NCI-H2081 treated with DMSO at 0.1 percent for 48 hours (cell line): ENCODE measurements around the gene C11orf54.

ENCODE experiments used
- DNase-seq: peaks from one replicate; lab custom pipeline; 2025; lab: John Stamatoyannopoulos, UW

C11orf54 gene

DNA sequence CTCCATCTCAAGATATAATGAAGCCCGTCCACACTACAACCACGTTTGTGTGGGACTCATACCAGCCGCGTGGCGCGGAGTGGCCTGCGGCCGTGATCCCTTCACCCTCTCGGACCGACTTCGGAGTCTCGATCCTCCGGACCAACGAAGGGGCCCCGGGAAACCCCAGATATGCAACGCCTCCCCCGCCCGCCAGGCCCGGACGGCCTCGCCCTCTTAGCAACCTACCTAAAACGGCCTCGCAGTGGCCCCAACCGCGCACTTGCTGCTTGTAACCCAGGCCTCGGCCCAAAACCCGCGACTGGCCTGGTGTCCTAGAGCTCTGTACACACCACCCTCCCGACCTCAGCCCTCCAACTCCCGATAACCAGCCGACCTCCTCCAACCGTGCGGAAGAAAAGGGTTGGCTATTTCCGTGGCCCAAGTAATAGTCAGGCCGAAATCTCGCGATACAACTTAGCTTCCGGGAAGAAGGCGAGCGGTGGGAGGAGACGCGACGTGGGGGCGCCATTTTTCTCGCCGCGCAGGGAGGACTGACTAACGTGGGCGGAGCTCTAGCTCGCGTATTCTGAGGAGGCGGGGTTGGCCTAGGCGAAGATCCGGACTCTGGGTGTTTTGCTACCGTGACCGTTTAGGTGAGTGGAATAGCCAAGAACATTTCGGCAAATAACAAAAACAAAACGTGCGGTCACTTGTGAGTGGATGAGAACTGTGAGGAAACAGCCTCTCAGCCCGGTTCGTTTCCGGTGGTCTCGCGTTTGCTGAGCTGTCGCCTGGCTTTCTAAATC lies at the start of gene C11orf54, which contains the start of gene TAF1D:
Gene C11orf54, plus strand, starts transcription at position 579 of the 788 bp plus-strand sequence. CDS start 5,722 bp downstream, outside the sequence.
Gene TAF1D, minus strand, starts transcription at position 402 of the 788 bp plus-strand sequence. CDS start 2,191 bp downstream, outside the sequence.
- peak; percentile 86 for DNase-seq

DNA sequence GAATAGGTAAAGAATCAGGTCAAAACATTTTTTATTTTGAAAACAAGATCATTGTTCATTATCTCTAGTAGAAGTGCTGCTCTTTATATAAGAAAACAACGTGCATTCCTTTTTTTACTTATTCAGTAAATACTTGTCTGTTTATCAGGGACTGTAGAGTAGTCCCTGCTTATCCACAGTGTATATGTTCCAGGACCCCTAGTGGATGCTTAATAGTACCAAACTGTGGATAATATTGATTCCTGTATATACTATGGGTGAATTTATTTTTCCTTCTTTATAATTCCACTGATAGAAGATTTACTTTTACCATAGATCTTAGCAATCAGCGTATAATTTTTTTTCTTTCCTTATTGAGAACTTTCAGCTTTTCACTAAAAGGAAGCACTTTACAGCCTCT lies 47.4 kb upstream of the C11orf54 start:
- no peak for DNase-seq

DNA sequence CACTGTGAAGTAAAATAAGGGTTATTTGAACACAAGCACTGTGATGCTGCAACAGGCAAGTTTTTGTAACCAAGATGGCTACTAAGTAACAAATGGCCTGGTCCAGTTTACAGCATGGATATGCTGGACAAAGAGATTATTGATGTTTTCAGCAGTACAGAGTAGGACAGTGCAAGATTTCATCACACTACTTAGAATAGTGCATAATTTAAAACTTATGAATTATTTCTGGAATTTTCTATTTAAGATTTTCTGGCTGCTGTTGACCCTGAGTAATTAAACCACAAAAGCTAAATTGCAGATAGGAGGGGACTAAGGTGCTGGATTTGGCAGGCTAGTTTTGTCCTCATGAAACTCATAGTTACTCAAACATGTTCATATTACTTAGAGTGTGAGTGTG lies 46.9 kb upstream of the C11orf54 start:
- no peak for DNase-seq

DNA sequence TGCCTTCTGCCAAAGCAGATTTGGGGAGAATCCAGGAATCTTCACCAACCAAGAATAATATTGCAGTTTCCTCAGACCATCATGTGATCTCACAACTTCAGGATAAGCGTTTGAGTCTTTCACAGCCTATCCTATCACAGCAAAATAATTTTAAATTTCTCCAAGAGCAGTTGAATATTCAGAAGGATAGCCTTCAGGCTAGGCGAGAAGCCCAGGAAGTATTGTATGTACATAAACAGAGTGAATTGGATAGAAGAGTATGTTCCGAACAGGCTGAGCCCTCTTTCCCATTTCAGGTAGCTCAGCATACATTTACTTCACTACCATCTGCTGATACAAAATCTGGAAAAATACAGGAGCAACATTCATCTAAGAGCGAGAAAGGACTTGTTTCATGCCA lies 43.9 kb upstream of the C11orf54 start:
- DNase-seq: no peak

DNA sequence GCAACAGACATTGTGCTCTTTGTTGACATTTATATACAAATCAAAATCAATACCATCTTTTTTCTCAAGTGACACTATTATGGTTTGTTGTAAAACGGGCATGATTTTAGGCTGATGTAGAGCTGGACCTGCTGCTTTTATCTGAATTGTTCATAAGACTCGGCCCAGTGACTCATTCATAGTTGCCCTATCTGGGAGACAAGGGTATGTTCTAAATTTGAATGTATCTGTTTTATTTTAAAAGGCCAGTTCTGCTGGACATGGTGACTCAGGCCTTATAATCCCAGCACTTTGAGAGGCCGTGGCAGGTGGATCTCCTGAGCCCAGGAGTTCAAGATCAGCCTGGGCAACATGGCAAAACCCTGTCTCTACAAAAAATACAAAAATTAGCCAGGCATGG lies 40.6 kb upstream of the C11orf54 start:
- no peak for DNase-seq

DNA sequence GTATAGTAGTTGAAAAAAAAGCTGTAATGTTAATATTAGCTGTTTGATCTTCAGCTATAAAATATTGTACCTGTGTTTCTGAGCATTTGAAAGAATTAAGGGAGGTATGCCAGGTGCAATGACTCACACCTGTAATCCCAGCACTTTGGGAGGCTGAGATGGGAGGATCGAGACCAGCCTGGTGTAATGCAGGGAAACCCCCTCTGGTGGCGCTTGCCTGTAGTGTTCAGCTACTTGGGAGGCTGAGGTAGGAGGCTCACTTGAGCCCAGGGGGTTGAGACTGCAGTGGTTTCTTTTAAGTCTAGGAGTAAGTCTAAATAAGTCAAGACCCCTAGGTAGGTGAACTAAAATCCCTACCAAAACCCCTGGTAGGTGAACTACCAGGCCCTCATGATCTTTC lies 37.2 kb upstream of the C11orf54 start:
- no peak for DNase-seq

DNA sequence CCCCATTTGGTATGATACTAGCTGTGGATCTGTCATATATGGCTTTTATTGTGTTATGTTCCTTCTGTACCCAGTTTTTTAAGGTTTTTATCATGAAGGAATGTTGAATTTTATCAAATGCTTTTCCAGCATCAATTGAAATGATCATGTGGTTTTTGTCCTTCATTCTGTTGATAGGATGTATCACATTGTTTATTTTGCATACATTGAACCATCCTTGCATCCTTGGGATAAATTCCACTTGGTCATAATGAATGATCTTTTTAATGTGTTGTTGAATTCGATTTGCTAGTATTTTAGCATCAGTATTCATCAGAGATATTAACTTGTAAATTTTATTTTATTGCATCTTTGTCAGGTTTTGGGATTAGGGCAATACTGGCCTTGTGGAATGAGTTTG lies 31.2 kb upstream of the C11orf54 start:
- no peak for DNase-seq

DNA sequence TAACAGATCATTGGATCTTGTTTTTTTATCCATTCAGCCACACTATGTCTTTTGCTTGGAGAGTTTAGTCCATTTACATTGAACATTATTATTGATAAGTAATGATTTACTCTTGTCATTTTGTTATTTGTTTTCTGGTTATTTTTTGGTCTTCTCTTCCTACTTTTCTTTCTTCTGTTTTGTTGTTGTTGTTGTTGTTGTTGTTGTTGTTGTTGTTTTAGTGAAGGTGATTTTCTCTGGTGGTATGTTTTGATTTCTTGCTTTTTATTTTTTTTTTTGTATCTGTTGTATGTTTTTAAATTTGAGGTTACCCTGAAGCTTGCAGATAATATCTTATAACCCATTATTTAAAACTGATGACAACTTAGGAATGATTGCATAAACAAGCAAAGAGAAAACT lies 28.8 kb upstream of the C11orf54 start:
- DNase-seq: no peak

DNA sequence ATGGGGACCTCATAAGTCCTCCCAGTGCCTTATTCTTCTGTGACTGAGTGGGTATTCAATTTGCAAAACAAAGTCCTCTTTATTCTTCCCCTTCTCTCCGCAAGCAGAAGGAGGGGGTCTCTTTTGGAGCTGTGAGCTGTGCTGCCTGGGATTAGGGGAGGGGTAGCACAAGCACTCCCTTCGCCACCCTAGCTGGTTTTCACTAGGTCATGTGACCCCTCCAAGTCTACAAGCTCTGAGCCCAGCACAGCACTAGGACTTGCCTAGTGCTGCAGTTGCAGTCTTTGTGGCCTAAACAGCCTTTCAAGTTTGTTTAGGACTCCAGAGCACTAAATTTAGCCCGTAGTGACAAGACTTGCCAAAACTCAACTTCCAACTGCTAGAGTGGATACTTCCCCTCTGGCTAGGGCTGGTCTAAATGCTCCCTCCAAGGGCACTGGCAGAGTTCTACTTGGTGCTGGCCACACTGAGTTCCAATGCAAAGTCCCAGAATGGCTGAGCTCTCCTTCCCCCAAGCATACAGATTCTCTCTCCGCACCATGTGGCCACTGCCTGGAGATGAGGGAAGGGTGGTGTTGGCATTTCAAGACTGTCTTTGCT lies 25.6 kb upstream of the C11orf54 start:
- no peak for DNase-seq

DNA sequence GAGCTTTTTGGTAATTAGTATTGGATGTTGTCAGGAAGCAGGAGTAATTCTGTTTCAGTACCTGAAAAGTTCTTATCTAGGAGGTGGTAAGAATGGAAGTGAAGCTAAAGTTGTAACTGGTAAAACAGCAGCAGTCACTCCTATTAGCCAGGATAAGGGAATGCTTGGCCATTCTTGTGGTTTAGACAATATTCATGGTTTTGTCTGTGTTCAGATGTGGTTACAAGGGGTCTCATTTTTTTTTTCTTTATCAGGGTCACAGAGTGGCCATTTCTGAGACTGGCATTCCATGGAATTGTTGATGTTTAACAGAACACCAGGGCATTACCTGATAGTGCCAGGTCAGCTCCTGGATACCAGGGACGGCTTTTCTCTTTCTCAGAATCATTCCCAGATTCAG lies 24.0 kb upstream of the C11orf54 start:
- DNase-seq: no peak

DNA sequence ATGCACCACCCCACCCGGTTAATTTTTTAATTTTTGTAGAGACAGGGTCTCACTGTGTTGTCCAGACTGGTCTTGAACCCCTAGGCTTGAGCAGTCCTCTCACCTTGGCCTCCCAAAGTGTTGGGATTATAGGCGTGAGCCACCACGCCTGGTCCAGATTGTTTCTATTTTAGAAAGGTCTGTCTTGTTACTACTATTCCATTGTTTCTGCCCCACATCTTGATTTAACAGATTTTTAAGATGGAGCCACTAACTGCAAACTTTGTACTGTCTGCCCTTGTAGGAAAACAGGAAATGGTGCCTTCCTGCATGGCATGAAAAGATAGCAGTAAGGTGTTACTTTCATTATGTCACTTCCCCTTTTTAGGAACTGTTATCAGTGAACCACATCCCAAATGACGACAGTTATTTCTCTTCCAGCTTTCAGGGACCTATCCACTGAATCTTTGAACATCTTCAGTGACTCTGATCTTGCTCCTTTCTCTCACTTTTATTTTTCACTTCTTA lies 23.4 kb upstream of the C11orf54 start:
- DNase-seq: no peak

DNA sequence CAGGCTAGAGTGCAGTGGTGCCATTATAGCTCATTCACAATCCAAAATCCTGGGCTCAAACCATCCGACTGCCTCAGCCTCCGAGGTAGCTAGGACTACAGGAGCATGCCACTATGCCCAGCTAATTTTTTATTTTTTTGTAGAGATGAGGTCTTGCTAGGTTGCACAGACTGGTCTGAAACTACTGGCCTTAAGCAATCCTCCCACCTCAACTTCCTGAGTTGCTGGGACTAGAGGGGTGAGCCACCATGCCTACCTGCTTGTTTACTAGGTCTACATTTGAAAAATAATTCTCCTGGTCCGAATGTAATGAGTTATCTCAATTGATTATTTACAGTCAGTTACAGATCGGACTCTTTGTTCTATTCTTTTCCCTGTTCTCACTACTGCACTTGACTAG lies 22.2 kb upstream of the C11orf54 start:
- no peak for DNase-seq

DNA sequence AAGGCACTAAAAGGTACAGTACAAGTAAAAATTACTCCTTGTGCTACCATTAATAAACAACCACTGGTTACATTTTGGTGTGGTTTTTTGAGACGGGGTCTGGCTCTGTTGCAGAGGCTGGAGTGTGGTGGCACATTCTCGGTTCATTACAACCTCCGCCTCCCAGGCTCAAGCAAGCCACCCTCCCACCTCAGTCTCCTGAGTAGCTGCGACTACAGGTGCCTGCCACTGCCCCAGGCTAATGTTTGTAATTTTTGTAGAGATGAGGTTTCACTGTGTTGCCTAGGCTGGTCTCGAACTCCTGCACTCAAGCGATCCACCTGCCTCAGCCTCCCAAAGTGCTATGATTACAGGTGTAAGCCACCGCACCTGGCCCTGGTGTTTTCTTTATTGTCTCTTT lies 20.9 kb upstream of the C11orf54 start:
- DNase-seq: no peak

DNA sequence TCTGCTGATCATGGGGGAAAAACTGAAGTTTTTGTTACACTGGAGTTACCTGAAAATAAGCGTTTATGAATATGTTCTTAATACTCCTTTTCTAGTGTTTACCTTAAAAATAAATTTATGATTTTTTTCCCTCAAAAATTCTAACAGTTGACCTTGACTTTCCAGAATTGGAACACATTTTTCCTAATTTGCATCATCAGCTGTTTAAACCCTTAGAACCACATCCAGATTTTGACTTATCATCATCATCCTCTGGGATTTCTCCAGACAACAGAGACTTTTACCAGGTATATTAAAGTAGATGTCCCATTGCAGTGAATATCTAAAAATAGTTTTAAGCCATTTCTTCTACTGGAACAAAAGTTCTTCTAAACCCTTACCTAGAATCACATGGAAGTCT lies 17.4 kb upstream of the C11orf54 start:
- DNase-seq: no peak

DNA sequence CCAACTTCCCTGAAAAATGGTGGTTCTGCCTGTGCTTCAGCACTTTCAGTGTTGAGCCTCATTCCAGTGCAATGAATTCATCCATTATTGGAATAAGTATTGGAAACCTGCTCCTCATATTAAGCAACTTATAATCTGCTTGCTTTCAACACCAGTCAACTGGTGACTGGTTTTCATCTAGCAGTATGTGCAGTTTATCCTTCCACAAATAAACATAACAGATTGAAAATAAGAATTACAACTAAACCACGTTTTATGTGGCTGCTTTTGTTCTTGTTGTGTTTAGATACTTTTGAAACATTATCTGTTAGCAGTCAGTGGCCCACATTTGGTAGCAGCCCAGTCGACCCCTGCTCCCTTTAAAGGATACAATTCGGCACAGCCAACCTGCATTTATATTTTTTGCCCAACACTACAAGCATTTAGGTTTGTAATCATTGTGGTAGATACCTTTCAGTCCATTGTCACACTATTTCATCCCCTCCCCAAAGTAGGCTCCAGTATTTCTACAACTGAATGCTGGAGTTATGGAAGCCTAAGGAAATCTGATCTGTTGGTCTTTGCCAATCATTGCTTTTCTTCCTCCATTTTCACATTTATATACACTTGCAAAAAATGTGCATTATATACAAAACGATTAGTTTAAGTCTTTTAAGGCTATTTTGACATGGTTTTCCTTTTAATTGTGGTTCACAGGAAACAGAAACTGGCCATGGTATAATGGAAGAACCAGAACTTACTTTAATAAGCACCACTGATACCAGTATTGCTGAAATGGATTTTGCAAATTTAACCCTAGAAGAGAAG lies 13.3 kb upstream of the C11orf54 start:
- no peak for DNase-seq

DNA sequence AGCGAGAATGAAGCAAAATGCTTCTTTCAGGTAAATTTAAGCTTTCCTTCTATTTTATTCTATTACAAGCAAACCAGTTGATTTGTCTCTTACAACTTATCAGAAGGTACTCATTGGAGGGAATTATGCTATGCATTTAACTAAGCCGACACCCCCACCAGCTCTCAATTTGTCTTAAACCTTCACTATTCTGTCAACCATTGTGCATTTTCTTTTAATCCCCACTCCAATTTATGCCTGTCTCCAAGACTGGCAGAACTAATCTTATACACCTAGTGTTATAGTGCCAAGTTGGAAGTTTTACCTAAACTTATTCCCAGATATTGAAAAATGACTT lies 12.7 kb upstream of the C11orf54 start:
- DNase-seq: no peak

DNA sequence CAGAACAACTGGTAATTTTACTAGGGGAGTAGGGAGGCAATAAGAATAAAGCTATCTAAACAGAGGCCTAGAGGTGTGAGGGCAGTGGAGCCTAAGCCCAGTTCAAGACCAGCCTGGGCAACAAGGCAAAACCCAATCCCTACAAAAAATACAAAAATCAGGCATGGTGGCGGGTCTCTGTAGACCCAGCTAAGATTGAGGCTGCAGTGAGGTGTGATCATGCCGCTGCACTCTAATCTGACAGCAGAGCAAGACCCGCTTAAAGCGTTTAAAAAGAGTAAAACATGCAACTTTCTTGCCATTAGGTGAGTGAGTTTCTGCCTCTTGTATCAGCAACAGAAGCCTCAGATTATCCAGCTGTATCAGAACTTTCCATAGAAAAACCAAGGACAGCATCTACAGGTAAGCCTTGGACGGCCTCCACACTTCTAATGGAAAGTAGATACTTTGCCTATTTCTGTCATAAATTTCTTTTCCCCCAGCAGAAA lies 12.3 kb upstream of the C11orf54 start:
- DNase-seq: no peak

DNA sequence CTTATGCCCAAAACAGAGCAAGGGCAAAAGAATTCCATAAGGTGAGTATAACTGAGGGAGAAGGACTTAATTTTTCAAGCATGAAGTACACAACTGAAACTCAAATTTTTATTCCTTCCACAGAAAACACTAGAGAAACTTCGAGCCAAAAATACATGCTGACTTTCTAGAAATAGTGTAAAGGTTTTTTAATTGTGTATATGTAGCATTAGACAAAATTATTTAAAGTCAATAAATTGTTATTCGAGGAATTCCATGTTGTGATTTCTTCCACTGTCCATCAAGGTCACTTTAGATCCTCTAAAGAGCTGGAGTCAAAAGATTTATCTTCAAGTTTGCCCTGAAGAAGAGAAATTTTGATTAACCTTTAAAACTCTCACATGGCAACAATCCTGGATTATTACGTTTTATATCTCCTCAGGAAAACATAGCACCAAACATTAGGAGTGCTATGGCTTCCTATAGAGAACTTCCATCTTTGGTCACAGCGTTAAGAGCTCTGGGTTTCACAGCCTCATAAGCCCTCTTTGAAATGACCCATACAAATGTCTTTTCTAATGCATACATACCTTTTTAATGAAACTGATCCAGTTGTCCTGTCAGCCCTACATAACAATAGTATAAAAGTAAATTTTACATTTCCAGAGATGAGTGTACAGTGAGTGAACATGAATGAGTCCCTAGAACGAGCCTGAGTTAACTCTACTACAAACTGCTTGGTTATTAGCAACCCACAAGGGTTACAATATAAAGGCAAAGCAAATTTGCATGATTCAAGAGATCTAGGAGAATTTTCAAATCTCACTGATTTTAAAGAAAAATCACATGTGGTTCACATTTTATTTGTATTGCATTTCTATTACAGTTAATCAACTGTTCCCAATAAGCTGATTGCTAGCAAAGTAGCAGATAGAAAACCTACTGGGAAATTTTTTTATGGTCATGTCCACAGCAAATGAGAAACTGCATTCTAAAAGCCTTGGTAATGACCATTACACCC lies 11.1 kb upstream of the C11orf54 start:
- no peak for DNase-seq

DNA sequence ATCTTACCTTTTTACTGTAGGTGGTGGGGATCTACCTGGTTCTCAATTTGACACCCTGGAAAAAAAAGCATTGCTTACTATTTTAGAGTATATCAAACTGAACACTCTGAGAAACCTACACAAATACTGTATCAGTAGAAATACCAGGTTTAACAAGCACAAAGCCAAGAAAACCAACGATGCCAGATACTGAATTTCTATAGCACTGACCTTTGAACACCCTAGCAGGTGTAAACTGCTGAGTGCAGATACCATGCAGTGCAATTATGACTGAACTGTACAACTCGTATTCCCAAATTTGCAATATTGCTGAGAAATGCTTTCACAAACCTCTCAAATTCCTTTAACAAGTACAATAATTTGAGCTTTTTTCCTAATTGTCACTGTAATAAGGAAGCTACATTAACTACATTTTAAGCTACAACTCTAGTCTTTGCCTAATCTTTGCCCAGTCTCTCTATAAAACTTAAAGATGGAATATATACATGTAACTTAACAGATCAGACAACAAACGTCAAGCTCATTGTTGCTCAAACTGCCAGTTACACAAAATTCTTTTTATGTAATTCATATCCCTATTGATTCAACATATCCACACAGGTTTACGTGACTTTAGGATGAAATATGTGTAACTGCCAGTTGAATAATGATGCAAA lies 9.1 kb upstream of the C11orf54 start:
- DNase-seq: no peak

DNA sequence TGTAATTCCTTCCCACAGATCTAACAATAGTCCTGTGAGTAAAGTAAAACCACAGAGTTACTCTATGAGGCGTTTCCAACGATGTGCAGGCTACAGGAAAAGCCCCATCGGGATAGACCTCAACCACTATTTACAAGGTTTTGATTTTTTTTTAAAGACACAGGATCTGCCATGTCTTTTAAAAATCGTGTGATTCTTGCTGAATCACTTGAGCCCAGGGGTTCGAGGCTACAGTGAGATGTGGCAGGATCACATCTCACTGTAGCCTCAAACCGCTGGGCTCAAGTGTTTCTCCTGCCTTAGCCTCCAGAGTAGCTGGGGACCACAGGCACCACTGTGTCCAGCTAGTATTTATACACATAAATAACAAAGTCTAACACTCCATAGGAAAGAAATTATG lies 8.0 kb upstream of the C11orf54 start:
- no peak for DNase-seq
